Fibroblast of lung (primary cell): ENCODE measurements around the gene GPER1.

Experiments
- EZH2 ChIP-seq: IDR thresholded peaks from 2 replicates; pipeline ENCODE4 v1.5.1; 2012; ENCODE audit warnings: low read length, control low read depth, mild to moderate bottlenecking; ENCODE audit errors: missing control alignments
- TF ChIP-seq, protein P1 (sequence below), 2 donors: IDR thresholded peaks in 1 of 2; conservative IDR thresholded peaks in 1 of 2; 1 replicate in 1 of 2; 2 replicates in 1 of 2; pipeline ENCODE4 v1.5.1; 2011 to 2012; ENCODE audit warnings: low read length in 2 of 2, control low read depth in 1 of 2, inconsistent platforms in 1 of 2, low read depth in 1 of 2, mild to moderate bottlenecking in 1 of 2

DNA sequence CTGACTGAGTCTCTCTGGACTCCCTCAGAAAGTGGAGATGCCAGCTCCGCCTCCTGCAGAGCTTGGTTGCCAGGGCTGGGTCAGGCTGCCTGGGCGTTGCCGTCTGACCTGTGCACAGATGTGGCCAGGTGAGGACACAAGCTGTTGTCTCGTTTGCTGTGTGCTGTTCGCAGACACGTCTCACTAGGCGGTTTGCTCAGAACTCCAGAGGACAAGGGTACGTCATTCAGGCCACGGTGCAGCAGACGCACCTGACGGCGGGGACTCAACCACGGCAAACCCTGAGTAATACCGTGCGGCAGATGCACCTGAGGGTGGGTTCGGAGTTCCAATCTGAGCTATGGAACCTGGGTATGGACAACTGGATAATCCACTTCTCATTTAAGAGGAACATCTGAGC, 11.7 kb downstream of the GPER1 start:
- TF ChIP-seq, protein P1, sequence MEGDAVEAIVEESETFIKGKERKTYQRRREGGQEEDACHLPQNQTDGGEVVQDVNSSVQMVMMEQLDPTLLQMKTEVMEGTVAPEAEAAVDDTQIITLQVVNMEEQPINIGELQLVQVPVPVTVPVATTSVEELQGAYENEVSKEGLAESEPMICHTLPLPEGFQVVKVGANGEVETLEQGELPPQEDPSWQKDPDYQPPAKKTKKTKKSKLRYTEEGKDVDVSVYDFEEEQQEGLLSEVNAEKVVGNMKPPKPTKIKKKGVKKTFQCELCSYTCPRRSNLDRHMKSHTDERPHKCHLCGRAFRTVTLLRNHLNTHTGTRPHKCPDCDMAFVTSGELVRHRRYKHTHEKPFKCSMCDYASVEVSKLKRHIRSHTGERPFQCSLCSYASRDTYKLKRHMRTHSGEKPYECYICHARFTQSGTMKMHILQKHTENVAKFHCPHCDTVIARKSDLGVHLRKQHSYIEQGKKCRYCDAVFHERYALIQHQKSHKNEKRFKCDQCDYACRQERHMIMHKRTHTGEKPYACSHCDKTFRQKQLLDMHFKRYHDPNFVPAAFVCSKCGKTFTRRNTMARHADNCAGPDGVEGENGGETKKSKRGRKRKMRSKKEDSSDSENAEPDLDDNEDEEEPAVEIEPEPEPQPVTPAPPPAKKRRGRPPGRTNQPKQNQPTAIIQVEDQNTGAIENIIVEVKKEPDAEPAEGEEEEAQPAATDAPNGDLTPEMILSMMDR (conservative IDR thresholded peaks at IDR 0.05 in 1 of 2, IDR thresholded peaks at IDR 0.05 in 1 of 2; ENCODE audit: low read depth in 1 of 2, low read length in 2 of 2), result no peak
- no peak for TF ChIP-seq EZH2
